Measurements from ENCODE around the gene WASL. TPM values are rescaled to one million over a fixed set of nuclear protein-coding genes. Genes with fewer than 3 reads are reported as not detected.
A peak's percentile ranks its signal among the peaks of the same experiment; 100 is the strongest.

The WASL gene
- total and polyA plus RNA-seq, 2 of the 13 experiments (the other 11 are each of a cell fraction or from before 2014, with no cell fraction given), result 7.9 to 12.8 TPM

GRCh38 chr7:123747620-123748141, 1.1 kb downstream of the WASL start (continued):
- TF ChIP-seq, protein P1, sequence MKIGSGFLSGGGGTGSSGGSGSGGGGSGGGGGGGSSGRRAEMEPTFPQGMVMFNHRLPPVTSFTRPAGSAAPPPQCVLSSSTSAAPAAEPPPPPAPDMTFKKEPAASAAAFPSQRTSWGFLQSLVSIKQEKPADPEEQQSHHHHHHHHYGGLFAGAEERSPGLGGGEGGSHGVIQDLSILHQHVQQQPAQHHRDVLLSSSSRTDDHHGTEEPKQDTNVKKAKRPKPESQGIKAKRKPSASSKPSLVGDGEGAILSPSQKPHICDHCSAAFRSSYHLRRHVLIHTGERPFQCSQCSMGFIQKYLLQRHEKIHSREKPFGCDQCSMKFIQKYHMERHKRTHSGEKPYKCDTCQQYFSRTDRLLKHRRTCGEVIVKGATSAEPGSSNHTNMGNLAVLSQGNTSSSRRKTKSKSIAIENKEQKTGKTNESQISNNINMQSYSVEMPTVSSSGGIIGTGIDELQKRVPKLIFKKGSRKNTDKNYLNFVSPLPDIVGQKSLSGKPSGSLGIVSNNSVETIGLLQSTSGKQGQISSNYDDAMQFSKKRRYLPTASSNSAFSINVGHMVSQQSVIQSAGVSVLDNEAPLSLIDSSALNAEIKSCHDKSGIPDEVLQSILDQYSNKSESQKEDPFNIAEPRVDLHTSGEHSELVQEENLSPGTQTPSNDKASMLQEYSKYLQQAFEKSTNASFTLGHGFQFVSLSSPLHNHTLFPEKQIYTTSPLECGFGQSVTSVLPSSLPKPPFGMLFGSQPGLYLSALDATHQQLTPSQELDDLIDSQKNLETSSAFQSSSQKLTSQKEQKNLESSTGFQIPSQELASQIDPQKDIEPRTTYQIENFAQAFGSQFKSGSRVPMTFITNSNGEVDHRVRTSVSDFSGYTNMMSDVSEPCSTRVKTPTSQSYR (CRISPR knock-in tag; IDR thresholded peaks at IDR 0.05; ENCODE audit: borderline replicate concordance), result peak; percentile 65
- 0 out of 2 replicates have a peak, but pooled peaks have one; percentile 14 for TF ChIP-seq NCOA2 (CRISPR knock-in tag; IDR thresholded peaks at IDR 0.05)
- TF ChIP-seq FOXO1 (CRISPR knock-in tag; IDR thresholded peaks at IDR 0.05), result peak; percentile 72
- TF ChIP-seq ZNF639 (CRISPR knock-in tag; conservative IDR thresholded peaks at IDR 0.05), result 0 out of 2 replicates have a peak, but pooled peaks have one; percentile 39
- no peak for TF ChIP-seq ZBTB8A (CRISPR knock-in tag; IDR thresholded peaks at IDR 0.05; ENCODE audit: borderline replicate concordance, low read depth)
- peak; percentile 50; the same call in 1 of the 2 replicates for TF ChIP-seq ETV5 (CRISPR knock-in tag; IDR thresholded peaks at IDR 0.05; ENCODE audit: borderline replicate concordance)
- TF ChIP-seq ELF1 (CRISPR knock-in tag; IDR thresholded peaks at IDR 0.05), result peak; percentile 78
- 0 out of 2 replicates have a peak, but pooled peaks have one; percentile 22 for TF ChIP-seq ZSCAN9 (CRISPR knock-in tag; IDR thresholded peaks at IDR 0.05; ENCODE audit: borderline replicate concordance)
- 0 out of 2 replicates have a peak, but pooled peaks have one; percentile 28 for TF ChIP-seq ZSCAN20 (CRISPR knock-in tag; IDR thresholded peaks at IDR 0.05; ENCODE audit: borderline replicate concordance)
- no peak for TF ChIP-seq BRCA1 (CRISPR knock-in tag; IDR thresholded peaks at IDR 0.05)
- TF ChIP-seq KMT2A (CRISPR knock-in tag; IDR thresholded peaks at IDR 0.05), result peak; percentile 75; the same call in 1 of the 2 replicates
- TF ChIP-seq, protein P2, sequence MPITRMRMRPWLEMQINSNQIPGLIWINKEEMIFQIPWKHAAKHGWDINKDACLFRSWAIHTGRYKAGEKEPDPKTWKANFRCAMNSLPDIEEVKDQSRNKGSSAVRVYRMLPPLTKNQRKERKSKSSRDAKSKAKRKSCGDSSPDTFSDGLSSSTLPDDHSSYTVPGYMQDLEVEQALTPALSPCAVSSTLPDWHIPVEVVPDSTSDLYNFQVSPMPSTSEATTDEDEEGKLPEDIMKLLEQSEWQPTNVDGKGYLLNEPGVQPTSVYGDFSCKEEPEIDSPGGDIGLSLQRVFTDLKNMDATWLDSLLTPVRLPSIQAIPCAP (CRISPR knock-in tag; IDR thresholded peaks at IDR 0.05; ENCODE audit: low read depth), result no peak
- TF ChIP-seq ZNF567 (CRISPR knock-in tag; IDR thresholded peaks at IDR 0.05; ENCODE audit: borderline replicate concordance), result 0 out of 2 replicates have a peak, but pooled peaks have one; percentile 32
- no peak for TF ChIP-seq AGO2 (optimal IDR thresholded peaks at IDR 0.05; ENCODE audit: low read depth, low read length)
- peak; percentile 78 for TF ChIP-seq ZNF644 (CRISPR knock-in tag; IDR thresholded peaks at IDR 0.05; ENCODE audit: low read depth)
- TF ChIP-seq, protein P3, sequence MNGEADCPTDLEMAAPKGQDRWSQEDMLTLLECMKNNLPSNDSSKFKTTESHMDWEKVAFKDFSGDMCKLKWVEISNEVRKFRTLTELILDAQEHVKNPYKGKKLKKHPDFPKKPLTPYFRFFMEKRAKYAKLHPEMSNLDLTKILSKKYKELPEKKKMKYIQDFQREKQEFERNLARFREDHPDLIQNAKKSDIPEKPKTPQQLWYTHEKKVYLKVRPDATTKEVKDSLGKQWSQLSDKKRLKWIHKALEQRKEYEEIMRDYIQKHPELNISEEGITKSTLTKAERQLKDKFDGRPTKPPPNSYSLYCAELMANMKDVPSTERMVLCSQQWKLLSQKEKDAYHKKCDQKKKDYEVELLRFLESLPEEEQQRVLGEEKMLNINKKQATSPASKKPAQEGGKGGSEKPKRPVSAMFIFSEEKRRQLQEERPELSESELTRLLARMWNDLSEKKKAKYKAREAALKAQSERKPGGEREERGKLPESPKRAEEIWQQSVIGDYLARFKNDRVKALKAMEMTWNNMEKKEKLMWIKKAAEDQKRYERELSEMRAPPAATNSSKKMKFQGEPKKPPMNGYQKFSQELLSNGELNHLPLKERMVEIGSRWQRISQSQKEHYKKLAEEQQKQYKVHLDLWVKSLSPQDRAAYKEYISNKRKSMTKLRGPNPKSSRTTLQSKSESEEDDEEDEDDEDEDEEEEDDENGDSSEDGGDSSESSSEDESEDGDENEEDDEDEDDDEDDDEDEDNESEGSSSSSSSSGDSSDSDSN (CRISPR knock-in tag; IDR thresholded peaks at IDR 0.05), result peak; percentile 42; the same call in 1 of the 2 replicates
- no peak for TF ChIP-seq TCF7L2 (IDR thresholded peaks at IDR 0.05; ENCODE audit: low read depth, low read length)
- TF ChIP-seq ATAD3A (CRISPR knock-in tag; IDR thresholded peaks at IDR 0.05), result no peak
- no peak for TF ChIP-seq ZNF333 (CRISPR knock-in tag; IDR thresholded peaks at IDR 0.05; ENCODE audit: borderline replicate concordance)
- TF ChIP-seq, protein P4, sequence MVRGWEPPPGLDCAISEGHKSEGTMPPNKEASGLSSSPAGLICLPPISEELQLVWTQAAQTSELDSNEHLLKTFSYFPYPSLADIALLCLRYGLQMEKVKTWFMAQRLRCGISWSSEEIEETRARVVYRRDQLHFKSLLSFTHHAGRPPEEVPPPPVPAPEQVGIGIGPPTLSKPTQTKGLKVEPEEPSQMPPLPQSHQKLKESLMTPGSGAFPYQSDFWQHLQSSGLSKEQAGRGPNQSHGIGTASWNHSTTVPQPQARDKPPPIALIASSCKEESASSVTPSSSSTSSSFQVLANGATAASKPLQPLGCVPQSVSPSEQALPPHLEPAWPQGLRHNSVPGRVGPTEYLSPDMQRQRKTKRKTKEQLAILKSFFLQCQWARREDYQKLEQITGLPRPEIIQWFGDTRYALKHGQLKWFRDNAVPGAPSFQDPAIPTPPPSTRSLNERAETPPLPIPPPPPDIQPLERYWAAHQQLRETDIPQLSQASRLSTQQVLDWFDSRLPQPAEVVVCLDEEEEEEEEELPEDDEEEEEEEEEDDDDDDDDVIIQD (CRISPR knock-in tag; IDR thresholded peaks at IDR 0.05; ENCODE audit: low read depth), result peak; percentile 47; the same call in 1 of the 2 replicates
